Neural cell (in vitro differentiated cells): ENCODE results near the gene ASS1. TPM values are rescaled to one million over a fixed set of nuclear protein-coding genes. Genes with fewer than 3 reads are reported as not detected.

ENCODE experiments used
- H2AFZ ChIP-seq: fragments of 200-600, 300-800 bp; sonication (generic), shearing (Covaris generic); 2 replicates; pipeline ENCODE4 v1.6.0; 2014; ENCODE audit warnings: low read depth, mild to moderate bottlenecking, antibody characterized with exemption, low read length, moderate library complexity
- H3F3A ChIP-seq: fragments of 200-600 bp; shearing (Covaris generic); 2 replicates; pipeline ENCODE4 v1.6.1; 2016; ENCODE audit warnings: mild to moderate bottlenecking, moderate library complexity, mixed read lengths, antibody characterized with exemption, low read length; ENCODE audit not compliant: insufficient read depth, poor library complexity, severe bottlenecking
- H3K27ac ChIP-seq: fragments of 200-600, 300-800 bp; sonication (generic), shearing (Covaris generic); 2 replicates; pipeline ENCODE4 v1.5.1; 2014; ENCODE audit warnings: mild to moderate bottlenecking, low read length, moderate library complexity
- H3K27me3 ChIP-seq: fragments of 300-800, 200-600 bp; sonication (generic), shearing (Covaris generic); 2 replicates; pipeline ENCODE4 v1.6.0; 2014; ENCODE audit warnings: mild to moderate bottlenecking, low read depth, low read length, moderate library complexity; ENCODE audit not compliant: insufficient read depth
- H3K36me3 ChIP-seq: fragments of 300-800, 200-600 bp; sonication (generic), shearing (Covaris generic); 2 replicates; pipeline ENCODE4 v1.5.1; 2014; ENCODE audit warnings: mild to moderate bottlenecking, antibody characterized with exemption, low read length, moderate library complexity; ENCODE audit not compliant: insufficient read depth
- H3K4me2 ChIP-seq: fragments of 300-800, 200-600 bp; sonication (generic), shearing (Covaris generic); 2 replicates; pipeline ENCODE4 v1.6.0; 2014; ENCODE audit warnings: mild to moderate bottlenecking, low read length
- H3K4me3 ChIP-seq: fragments of 300-800, 200-600 bp; sonication (generic), shearing (Covaris generic); 2 replicates; pipeline ENCODE4 v1.5.1; 2014; ENCODE audit warnings: mild to moderate bottlenecking, low read length, moderate library complexity
- H3K79me2 ChIP-seq: fragments of 200-600 bp; shearing (Covaris generic); replicated peaks from 2 replicates; pipeline ENCODE4 v1.6.0; 2014; ENCODE audit warnings: mild to moderate bottlenecking, low read length, moderate library complexity; ENCODE audit not compliant: insufficient read depth
- H3K9ac ChIP-seq: fragments of 300-800, 200-600 bp; sonication (generic), shearing (Covaris generic); 2 replicates; pipeline ENCODE4 v1.6.1; 2016; ENCODE audit warnings: mild to moderate bottlenecking, low read length, mixed read lengths
- H3K9me2 ChIP-seq: fragments of 200-600 bp; shearing (Covaris generic); 2 replicates; pipeline ENCODE4 v1.6.1; 2016; ENCODE audit warnings: mild to moderate bottlenecking, low read length, mixed read lengths; ENCODE audit not compliant: insufficient read depth
- H3K9me3 ChIP-seq: fragments of 200-600, 300-800 bp; sonication (generic), shearing (Covaris generic); 2 replicates; pipeline ENCODE4 v1.6.1; 2016; ENCODE audit warnings: mild to moderate bottlenecking, mixed run types, low read length, moderate library complexity, mixed read lengths
- H4K20me1 ChIP-seq: fragments of 200-600 bp; shearing (Covaris generic); 2 replicates; pipeline ENCODE4 v1.6.1; 2016; ENCODE audit warnings: mild to moderate bottlenecking, mixed run types; ENCODE audit not compliant: insufficient read depth
- CTCF ChIP-seq: fragments of 450-650 bp; IDR thresholded peaks from 2 replicates; pipeline ENCODE4 v1.5.1; 2014; ENCODE audit warnings: antibody characterized with exemption, mild to moderate bottlenecking, moderate library complexity; ENCODE audit not compliant: poor library complexity, severe bottlenecking
- EP300 ChIP-seq: fragments of 450-650 bp; conservative IDR thresholded peaks from 2 replicates; pipeline ENCODE4 v1.6.1; 2014; ENCODE audit warnings: antibody characterized with exemption, mild to moderate bottlenecking, moderate library complexity; ENCODE audit not compliant: poor library complexity, severe bottlenecking
- EZH2 ChIP-seq: fragments of 200-600, 300-800 bp; shearing (Covaris generic), sonication (generic); IDR thresholded peaks from 2 replicates; pipeline ENCODE4 v1.6.1; 2014; ENCODE audit warnings: antibody characterized with exemption, low read length, borderline replicate concordance, mild to moderate bottlenecking; ENCODE audit not compliant: insufficient read depth, poor library complexity, severe bottlenecking
- MXI1 ChIP-seq: fragments of 450-650 bp; conservative IDR thresholded peaks from 2 replicates; pipeline ENCODE4 v1.6.1; 2014; ENCODE audit warnings: antibody characterized with exemption, mild to moderate bottlenecking; ENCODE audit not compliant: poor library complexity, severe bottlenecking
- POLR2AphosphoS5 ChIP-seq: IDR thresholded peaks from 2 replicates; pipeline ENCODE4 v1.6.1; 2012
- RAD21 ChIP-seq: fragments of 450-650 bp; conservative IDR thresholded peaks from 2 replicates; pipeline ENCODE4 v1.6.1; 2014; ENCODE audit warnings: antibody characterized with exemption, mild to moderate bottlenecking, moderate library complexity
- REST ChIP-seq: IDR thresholded peaks from 2 replicates; pipeline ENCODE4 v1.6.1; 2012; ENCODE audit warnings: borderline replicate concordance
- SMC3 ChIP-seq: fragments of 450-650 bp; conservative IDR thresholded peaks from 2 replicates; pipeline ENCODE4 v1.6.1; 2014; ENCODE audit warnings: antibody characterized with exemption, mild to moderate bottlenecking, moderate library complexity; ENCODE audit not compliant: poor library complexity
- TAF1 ChIP-seq: IDR thresholded peaks from 2 replicates; pipeline ENCODE4 v1.6.1; 2012; ENCODE audit warnings: low read depth
- polyA plus RNA-seq: library from polyadenylated mRNA; depleted of rRNA; stranded (reverse); fragments of >200 nt; gene quantifications from 2 replicates; pipeline ENCODE4 v1.2.3, GENCODE V29; 2014

The ASS1 gene
- polyA plus RNA-seq, 1 donor from 2014 or later = 2.6 TPM

DNA sequence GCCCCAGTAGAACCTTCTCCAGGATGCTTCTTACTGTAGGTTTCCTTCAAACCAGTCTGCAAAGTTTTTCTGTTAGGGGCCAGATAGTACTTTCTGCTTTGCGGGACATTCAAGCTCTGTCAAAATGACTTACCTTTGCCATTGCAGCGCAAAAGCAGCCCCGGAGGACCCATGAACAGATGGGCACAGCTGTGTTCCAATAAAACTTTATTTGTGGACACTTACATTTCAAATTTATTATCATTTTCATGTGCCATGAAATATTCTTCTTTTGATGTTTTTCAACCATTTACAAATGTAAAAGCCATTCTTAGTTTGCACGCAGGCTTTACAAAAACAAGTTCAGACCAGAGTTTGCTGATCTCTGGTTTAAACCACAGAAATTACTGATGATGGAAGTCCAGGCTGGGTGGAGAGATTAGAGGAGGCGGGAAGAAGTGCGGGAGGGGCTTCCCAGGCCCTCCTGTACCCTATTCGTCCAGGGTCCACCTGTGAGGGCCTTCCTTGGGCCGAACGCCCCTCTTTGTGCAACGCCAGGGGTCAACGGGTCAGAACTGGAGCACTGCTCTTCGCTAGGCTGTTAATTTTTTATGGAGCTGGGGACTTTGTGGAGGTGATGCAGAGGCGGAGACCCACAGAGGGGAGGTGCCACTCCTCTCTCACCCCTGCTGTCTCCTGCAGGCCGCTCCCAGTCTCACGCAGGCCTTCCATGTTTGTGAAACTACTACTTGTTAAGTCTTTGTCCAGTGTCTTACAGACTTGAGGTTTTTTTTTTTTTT lies 7.6 kb upstream of the ASS1 start:
- Histone ChIP-seq H3K36me3 (no peaks in the 10 kb centered on the region), H3K27me3 (peaks cover 24% of the 10 kb centered on the region), H3K9me2 (no peaks in the 10 kb centered on the region), H4K20me1 (no peaks in the 10 kb centered on the region), H3F3A (no peaks in the 10 kb centered on the region), H3K9me3 (no peaks in the 10 kb centered on the region), H3K4me3 (no peak overlapping the region), H2AFZ (no peak overlapping the region), H3K4me2 (no peak overlapping the region), H3K9ac (no peak overlapping the region), H3K79me2 (no peaks in the 10 kb centered on the region), H3K27ac (no peak overlapping the region)
- no peak for TF ChIP-seq POLR2AphosphoS5

DNA sequence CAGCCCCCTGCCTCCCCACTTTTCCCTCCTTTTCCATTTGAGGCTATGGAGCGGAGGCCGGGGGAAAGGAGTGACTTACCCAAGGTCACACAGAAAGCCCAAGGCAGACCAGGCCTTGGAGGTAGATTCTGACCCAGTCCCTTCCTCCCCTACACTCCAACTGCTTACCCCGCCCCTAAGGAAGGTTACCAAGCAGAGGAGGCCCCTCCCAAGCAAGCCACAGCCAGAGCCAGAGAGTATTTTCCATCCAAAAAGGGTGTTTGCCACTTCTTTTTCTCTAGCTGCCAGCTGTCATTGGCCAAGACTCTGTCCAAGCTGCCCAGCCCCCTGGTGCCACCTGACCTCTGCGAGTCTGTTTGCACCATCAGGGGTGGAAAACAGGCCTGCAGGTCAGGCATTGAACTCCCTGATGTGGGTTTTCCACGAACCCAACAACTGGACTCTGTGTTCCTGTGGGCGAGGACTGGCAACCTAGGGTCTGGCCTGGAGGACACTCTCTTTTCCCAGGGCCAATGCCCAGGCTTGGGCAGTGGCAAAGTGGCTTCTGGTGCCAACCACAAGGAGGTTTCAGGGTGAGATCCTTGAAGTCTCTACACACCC lies 6.3 kb upstream of the ASS1 start:
- Histone ChIP-seq H3F3A (no peaks in the 10 kb centered on the region), H3K27me3 (peaks cover 12% of the 10 kb centered on the region)
- TF ChIP-seq EZH2 = no peak

DNA sequence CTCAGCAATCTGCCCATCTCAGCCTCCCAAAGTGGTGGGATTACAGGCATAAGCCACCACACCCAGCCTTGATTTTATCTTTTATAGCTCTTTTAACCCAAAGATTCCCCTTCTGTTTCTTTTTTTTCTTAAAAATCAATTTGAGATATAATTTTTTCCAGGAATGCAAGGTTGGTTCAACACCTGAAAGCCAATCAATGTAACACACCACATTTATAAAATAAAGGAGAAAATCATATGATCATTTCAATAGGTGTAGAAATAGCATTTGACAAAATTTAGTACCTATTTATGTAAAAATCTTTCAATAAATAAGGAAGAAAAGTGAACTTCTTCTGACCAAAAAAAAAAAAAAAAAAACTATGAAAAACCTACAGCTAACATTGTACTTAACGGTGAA lies 3.7 kb upstream of the ASS1 start:
- no peak overlapping the region for H3K4me2 ChIP-seq
- peaks cover 26% of the 10 kb centered on the region for H3K27me3 ChIP-seq
- no peaks in the 10 kb centered on the region for H3F3A ChIP-seq
- no peaks in the 10 kb centered on the region for H4K20me1 ChIP-seq
- no peak overlapping the region for H2AFZ ChIP-seq
- H3K9me2 ChIP-seq = no peaks in the 10 kb centered on the region
- H3K9me3 ChIP-seq = no peaks in the 10 kb centered on the region
- no peak for TF ChIP-seq EZH2
- no peak for TF ChIP-seq EP300
- TF ChIP-seq POLR2AphosphoS5 = no peak
- TF ChIP-seq MXI1 = no peak
- no peak for TF ChIP-seq SMC3
- TF ChIP-seq REST = no peak
- no peak for TF ChIP-seq RAD21
- TF ChIP-seq TAF1 = no peak
- TF ChIP-seq CTCF = no peak
- H3K27ac ChIP-seq = no peak overlapping the region
- H3K36me3 ChIP-seq = no peaks in the 10 kb centered on the region
- no peak overlapping the region for H3K9ac ChIP-seq
- no peaks in the 10 kb centered on the region for H3K79me2 ChIP-seq
- H3K4me3 ChIP-seq = no peak overlapping the region

More for the DNA sequence above, 6.3 kb upstream of the ASS1 start:
- H3K4me2 ChIP-seq = no peak overlapping the region
- no peaks in the 10 kb centered on the region for H4K20me1 ChIP-seq
- no peak overlapping the region for H3K9ac ChIP-seq
- H3K4me3 ChIP-seq = no peak overlapping the region
- H3K79me2 ChIP-seq = no peaks in the 10 kb centered on the region
- no peak overlapping the region for H2AFZ ChIP-seq
- no peaks in the 10 kb centered on the region for H3K9me2 ChIP-seq
- no peaks in the 10 kb centered on the region for H3K9me3 ChIP-seq
- H3K36me3 ChIP-seq = no peaks in the 10 kb centered on the region
- H3K27ac ChIP-seq = no peak overlapping the region
